ENCODE data around the gene LPA. TPM values are rescaled to one million over a fixed set of nuclear protein-coding genes. Genes with fewer than 3 reads are reported as not detected.

The LPA gene
- total and polyA plus RNA-seq, 2 of the 8 experiments (the other 6 are each of a cell fraction or from before 2014, with no cell fraction given): 0.39 TPM; not detected in 1

- TF ChIP-seq TAF7 (optimal IDR thresholded peaks at IDR 0.05; ENCODE audit: borderline replicate concordance, low read depth, low read length) (no peak), ZNF274 (IDR thresholded peaks at IDR 0.05; ENCODE audit: borderline replicate concordance, extremely low read depth, low read length) (no peak)
Measured at GRCh38 chr6:160690458-160690857, 26.4 kb upstream of the LPA start (continued).
